H9 (cell line): ENCODE data around the gene LAMP2. TPM values are rescaled to one million over a fixed set of nuclear protein-coding genes. Genes with fewer than 3 reads are reported as not detected.

Experiments
- DNase-seq: peaks from one replicate; pipeline ENCODE4 v3.0.0-alpha.2; 2017
- H2AFZ ChIP-seq: one replicate; pipeline ENCODE4 v1.6.1; 2013; ENCODE audit warnings: mild to moderate bottlenecking, low read length, control low read depth, moderate library complexity
- H2AK5ac ChIP-seq: 2 replicates; pipeline ENCODE4 v1.6.1; 2013; ENCODE audit warnings: low read length, control low read depth, mixed read lengths; ENCODE audit not compliant: insufficient read length
- H2BK120ac ChIP-seq: one replicate; pipeline ENCODE4 v1.6.1; 2013; ENCODE audit warnings: low read depth, mild to moderate bottlenecking, low read length, control low read depth, inconsistent platforms; ENCODE audit not compliant: poor library complexity, severe bottlenecking
- H2BK12ac ChIP-seq: 2 replicates; pipeline ENCODE4 v1.6.1; 2013; ENCODE audit warnings: low read length, control low read depth, mixed read lengths, low read depth; ENCODE audit not compliant: insufficient read length
- H2BK15ac ChIP-seq: 2 replicates; pipeline ENCODE4 v1.6.1; 2013; ENCODE audit warnings: low read depth, low read length, control low read depth
- H2BK20ac ChIP-seq: one replicate; pipeline ENCODE4 v1.6.1; 2013; ENCODE audit warnings: low read depth, mild to moderate bottlenecking, low read length, control low read depth, inconsistent platforms; ENCODE audit not compliant: poor library complexity, severe bottlenecking
- H2BK5ac ChIP-seq: 2 replicates; pipeline ENCODE4 v1.6.1; 2013; ENCODE audit warnings: low read length, control low read depth, mixed read lengths; ENCODE audit not compliant: insufficient read length
- H3K14ac ChIP-seq: 2 replicates; pipeline ENCODE4 v1.6.1; 2013; ENCODE audit warnings: low read length, control low read depth; ENCODE audit not compliant: insufficient read depth
- H3K18ac ChIP-seq: 2 replicates; pipeline ENCODE4 v1.6.1; 2013; ENCODE audit warnings: low read depth, mild to moderate bottlenecking, mixed read lengths, low read length, control low read depth; ENCODE audit not compliant: insufficient read length
- H3K23ac ChIP-seq: 2 replicates; pipeline ENCODE4 v1.6.1; 2013; ENCODE audit warnings: low read length, control low read depth, mixed read lengths, low read depth; ENCODE audit not compliant: insufficient read length
- H3K23me2 ChIP-seq: 2 replicates; pipeline ENCODE4 v1.6.1; 2013; ENCODE audit warnings: low read depth, mild to moderate bottlenecking, mixed read lengths, low read length, control low read depth; ENCODE audit not compliant: insufficient read length, poor library complexity, severe bottlenecking
- H3K27ac ChIP-seq: 2 replicates; pipeline ENCODE4 v1.5.1; 2013; ENCODE audit warnings: low read length, control low read depth, mixed read lengths, low read depth; ENCODE audit not compliant: insufficient read length
- H3K27me3 ChIP-seq: 2 replicates; pipeline ENCODE4 v1.6.1; 2013; ENCODE audit warnings: low read length, control low read depth, inconsistent platforms; ENCODE audit not compliant: insufficient read depth
- H3K4ac ChIP-seq: 2 replicates; pipeline ENCODE4 v1.6.1; 2013; ENCODE audit warnings: low read depth, mild to moderate bottlenecking, control low read depth, inconsistent platforms, low read length, moderate library complexity
- H3K4me1 ChIP-seq: 2 replicates; pipeline ENCODE4 v1.6.1; 2013; ENCODE audit warnings: low read length, control low read depth, inconsistent platforms; ENCODE audit not compliant: insufficient read depth
- H3K4me2 ChIP-seq: 2 replicates; pipeline ENCODE4 v1.6.1; 2013; ENCODE audit warnings: low read length, control low read depth, mixed read lengths; ENCODE audit not compliant: insufficient read length, insufficient read depth
- H3K56ac ChIP-seq: 2 replicates; pipeline ENCODE4 v1.6.1; 2013; ENCODE audit warnings: low read depth, mild to moderate bottlenecking, mixed read lengths, low read length, control low read depth; ENCODE audit not compliant: insufficient read length
- H3K79me1 ChIP-seq: 2 replicates; pipeline ENCODE4 v1.6.1; 2013; ENCODE audit warnings: low read depth, mild to moderate bottlenecking, moderate library complexity, low read length, control low read depth, inconsistent platforms; ENCODE audit not compliant: insufficient read depth, poor library complexity, severe bottlenecking
- H3K79me2 ChIP-seq: 2 replicates; pipeline ENCODE4 v1.6.1; 2013; ENCODE audit warnings: low read length, control low read depth, inconsistent platforms; ENCODE audit not compliant: insufficient read depth
- H3K9ac ChIP-seq: 2 replicates; pipeline ENCODE4 v1.6.1; 2013; ENCODE audit warnings: low read length, control low read depth, mixed read lengths; ENCODE audit not compliant: insufficient read length; ENCODE audit errors: extremely low read depth
- H3K9me3 ChIP-seq: one replicate; pipeline ENCODE4 v1.6.1; 2013; ENCODE audit warnings: low read depth, low read length, inconsistent platforms; ENCODE audit not compliant: control insufficient read depth
- H3T11ph ChIP-seq: one replicate; pipeline ENCODE4 v1.6.1; 2013; ENCODE audit warnings: mild to moderate bottlenecking, low read length, control low read depth, inconsistent platforms
- H4K20me1 ChIP-seq: one replicate; pipeline ENCODE4 v1.6.1; 2013; ENCODE audit not compliant: control insufficient read depth, insufficient read length, insufficient read depth
- H4K5ac ChIP-seq: 2 replicates; pipeline ENCODE4 v1.6.1; 2013; ENCODE audit warnings: low read depth, mild to moderate bottlenecking, mixed read lengths, low read length, control low read depth; ENCODE audit not compliant: insufficient read length
- H4K8ac ChIP-seq: replicated peaks from 2 replicates; pipeline ENCODE4 v1.6.1; 2013; ENCODE audit warnings: low read length, control low read depth, mixed read lengths, low read depth; ENCODE audit not compliant: insufficient read length
- H4K91ac ChIP-seq: 2 replicates; pipeline ENCODE4 v1.6.1; 2013; ENCODE audit warnings: low read depth, mild to moderate bottlenecking, moderate library complexity, mixed read lengths, low read length, control low read depth; ENCODE audit not compliant: insufficient read length
- H3K27ac Mint-ChIP-seq, 3 experiments: 2 replicates in 2 of 3; 3 replicates in 1 of 3; pipeline ENCODE4 v1.8.0; 2020 to 2021; ENCODE audit warnings: mixed read lengths in 3 of 3, mild to moderate bottlenecking in 1 of 3, moderate library complexity in 1 of 3
- H3K27me3 Mint-ChIP-seq: 2 replicates; pipeline ENCODE4 v1.8.0; 2021; ENCODE audit warnings: low read depth, mild to moderate bottlenecking, moderate library complexity, mixed read lengths
- H3K36me3 Mint-ChIP-seq, 3 experiments: 2 replicates in 2 of 3; 3 replicates in 1 of 3; pipeline ENCODE4 v1.8.0; 2020 to 2021; ENCODE audit warnings: low read depth in 3 of 3, mixed read lengths in 3 of 3; ENCODE audit not compliant: insufficient read depth in 1 of 3
- H3K4me1 Mint-ChIP-seq, 2 experiments: 2 replicates each; pipeline ENCODE4 v1.8.0; 2020; ENCODE audit warnings: mixed read lengths in 2 of 2
- H3K4me3 Mint-ChIP-seq, 2 experiments: 2 replicates in 1 of 2; 3 replicates in 1 of 2; pipeline ENCODE4 v1.8.0; 2020 to 2021; ENCODE audit warnings: mild to moderate bottlenecking in 2 of 2, mixed read lengths in 2 of 2, moderate library complexity in 1 of 2
- H3K9me3 Mint-ChIP-seq, 2 experiments: 2 replicates in 1 of 2; 3 replicates in 1 of 2; pipeline ENCODE4 v1.8.0; 2020; ENCODE audit warnings: mild to moderate bottlenecking in 2 of 2, mixed read lengths in 2 of 2, moderate library complexity in 1 of 2
- WGBS: extraction: QIAGEN DNeasy Blood & Tissue Kit; methylation state at CpG from one replicate; pipeline ENCODE4 v1.1.7; 2013; ENCODE audit warnings: missing lambda C conversion rate, low lambda C conversion rate, mixed read lengths; ENCODE audit not compliant: insufficient read length; ENCODE audit errors: extremely low coverage; 5-methylcytosine and 5-hydroxymethylcytosine counted together
- total RNA-seq: library from RNA; stranded (reverse); gene quantifications from 2 replicates; pipeline ENCODE4 v1.2.1, GENCODE V29; 2021
- TF ChIP-seq, protein P1 (sequence below): fragments of 200-600 bp; sonication (generic); conservative IDR thresholded peaks from 3 replicates; pipeline ENCODE4 v1.8.0; 2021; ENCODE audit warnings: antibody characterized with exemption, mild to moderate bottlenecking

LAMP2 gene
- total RNA-seq, 1 experiment from 2014 or later, result 27.7 TPM

- Histone ChIP-seq H3T11ph (no peak overlapping the region), H3K9me3 (peaks cover 10% of the 10 kb centered on the region), H3K18ac (no peak overlapping the region), H2AFZ (no peak overlapping the region), H3K79me2 (no peaks in the 10 kb centered on the region), H2BK5ac (no peak overlapping the region), H3K23me2 (no peaks in the 10 kb centered on the region), H2BK12ac (no peak overlapping the region), H4K20me1 (no peaks in the 10 kb centered on the region), H3K4ac (no peak overlapping the region), H3K23ac (no peak overlapping the region), H2BK120ac (no peak overlapping the region), H2BK20ac (no peak overlapping the region), H4K91ac (no peak overlapping the region), H3K4me2 (no peak overlapping the region), H2AK5ac (no peak overlapping the region), H2BK15ac (no peak overlapping the region), H3K14ac (no peak overlapping the region), H3K4me1 (no peaks in the 10 kb centered on the region), H3K9ac (no peak overlapping the region), H4K8ac (no peak overlapping the region), H3K56ac (no peak overlapping the region), H3K27ac (no peak overlapping the region), H3K79me1 (no peaks in the 10 kb centered on the region), H4K5ac (no peak overlapping the region), H3K27me3 (no peaks in the 10 kb centered on the region)
- WGBS, result no CpG with 5 or more reads among the region's 8 CpGs
- no peaks in the 10 kb centered on the region; the same call in 1 of the 2 replicates for H3K27me3 Mint-ChIP-seq
- TF ChIP-seq, protein P1, sequence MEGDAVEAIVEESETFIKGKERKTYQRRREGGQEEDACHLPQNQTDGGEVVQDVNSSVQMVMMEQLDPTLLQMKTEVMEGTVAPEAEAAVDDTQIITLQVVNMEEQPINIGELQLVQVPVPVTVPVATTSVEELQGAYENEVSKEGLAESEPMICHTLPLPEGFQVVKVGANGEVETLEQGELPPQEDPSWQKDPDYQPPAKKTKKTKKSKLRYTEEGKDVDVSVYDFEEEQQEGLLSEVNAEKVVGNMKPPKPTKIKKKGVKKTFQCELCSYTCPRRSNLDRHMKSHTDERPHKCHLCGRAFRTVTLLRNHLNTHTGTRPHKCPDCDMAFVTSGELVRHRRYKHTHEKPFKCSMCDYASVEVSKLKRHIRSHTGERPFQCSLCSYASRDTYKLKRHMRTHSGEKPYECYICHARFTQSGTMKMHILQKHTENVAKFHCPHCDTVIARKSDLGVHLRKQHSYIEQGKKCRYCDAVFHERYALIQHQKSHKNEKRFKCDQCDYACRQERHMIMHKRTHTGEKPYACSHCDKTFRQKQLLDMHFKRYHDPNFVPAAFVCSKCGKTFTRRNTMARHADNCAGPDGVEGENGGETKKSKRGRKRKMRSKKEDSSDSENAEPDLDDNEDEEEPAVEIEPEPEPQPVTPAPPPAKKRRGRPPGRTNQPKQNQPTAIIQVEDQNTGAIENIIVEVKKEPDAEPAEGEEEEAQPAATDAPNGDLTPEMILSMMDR, result no peak
- no peak for DNase-seq
- no peaks in the 10 kb centered on the region for H3K4me1 Mint-ChIP-seq
- no peak overlapping the region for H3K4me3 Mint-ChIP-seq
- H3K9me3 Mint-ChIP-seq, result peaks cover 55 to 62% of the 10 kb centered on the region in 2 experiments
- H3K27ac Mint-ChIP-seq, result no peak overlapping the region
- peaks cover 10 to 47% (median 34%) of the 10 kb centered on the region in 3 experiments for H3K36me3 Mint-ChIP-seq
Measured at GRCh38 chrX:120446498-120446897, 22.6 kb downstream of the LAMP2 start.
